SU-DHL-6 (cell line): ENCODE measurements around the gene SLX1A.
"Not testable (repeated sequence)": the region's sequence is repeated elsewhere in the genome, so short reads cannot be mapped to it uniquely, and the experiment has no call there.

ENCODE experiments used
- H2AFZ ChIP-seq: fragments of 200-600 bp; sonication (generic); 2 replicates; pipeline ENCODE4 v1.6.1; 2014; ENCODE audit warnings: low read depth, mild to moderate bottlenecking, moderate library complexity, mixed read lengths, antibody characterized with exemption, low read length; ENCODE audit not compliant: severe bottlenecking
- H3F3A ChIP-seq: fragments of 200-600 bp; shearing (Covaris generic); 2 replicates; pipeline ENCODE4 v1.6.0; 2016; ENCODE audit warnings: antibody characterized with exemption, mild to moderate bottlenecking; ENCODE audit not compliant: insufficient read depth
- H3K27ac ChIP-seq: fragments of 200-600 bp; sonication (generic); 2 replicates; pipeline ENCODE4 v1.5.1; 2016; ENCODE audit warnings: low read depth, mild to moderate bottlenecking, low read length, moderate library complexity, mixed read lengths
- H3K27me3 ChIP-seq: fragments of 200-600 bp; sonication (generic), shearing (Covaris generic); 2 replicates; pipeline ENCODE4 v1.6.0; 2014; ENCODE audit warnings: mild to moderate bottlenecking, low read length
- H3K36me3 ChIP-seq: fragments of 200-600 bp; sonication (generic); 2 replicates; pipeline ENCODE4 v1.6.1; 2014; ENCODE audit warnings: mild to moderate bottlenecking, low read length, mixed read lengths
- H3K4me2 ChIP-seq: fragments of 300-600, 200-600 bp; shearing (Covaris generic), sonication (generic); 2 replicates; pipeline ENCODE4 v1.6.0; 2014; ENCODE audit warnings: low read length, low read depth, mild to moderate bottlenecking; ENCODE audit not compliant: poor library complexity, severe bottlenecking
- H3K4me3 ChIP-seq: fragments of 200-600 bp; sonication (generic); 2 replicates; pipeline ENCODE4 v1.5.1; 2014; ENCODE audit warnings: antibody characterized with exemption, low read length, mild to moderate bottlenecking, mixed read lengths; ENCODE audit not compliant: insufficient read depth, poor library complexity, severe bottlenecking
- H3K79me2 ChIP-seq: fragments of 200-600 bp; sonication (generic); 2 replicates; pipeline ENCODE4 v1.6.1; 2014; ENCODE audit warnings: mild to moderate bottlenecking, low read length, moderate library complexity; ENCODE audit not compliant: insufficient read depth
- H3K9ac ChIP-seq: fragments of 200-600 bp; sonication (generic); 2 replicates; pipeline ENCODE4 v1.7.0; 2014; ENCODE audit warnings: mild to moderate bottlenecking, low read length
- H3K9me2 ChIP-seq: fragments of 200-600 bp; sonication (generic); replicated peaks from 2 replicates; pipeline ENCODE4 v1.6.1; 2014; ENCODE audit warnings: low read length; ENCODE audit not compliant: insufficient read depth
- H3K9me3 ChIP-seq: fragments of 200-600 bp; sonication (generic); 2 replicates; pipeline ENCODE4 v1.6.1; 2014; ENCODE audit warnings: low read length, mixed read lengths; ENCODE audit not compliant: insufficient read depth
- H4K20me1 ChIP-seq: fragments of 200-600 bp; sonication (generic); 2 replicates; pipeline ENCODE4 v1.6.1; 2014; ENCODE audit warnings: low read depth, mild to moderate bottlenecking, antibody characterized with exemption, low read length, moderate library complexity, mixed read lengths

SLX1A gene

GRCh38 chr16:30209032-30209431 is 15.4 kb downstream of the SLX1A start:
- H3K27ac ChIP-seq, H3K4me2 ChIP-seq, H3K79me2 ChIP-seq, H3K9me3 ChIP-seq, H3F3A ChIP-seq, H3K27me3 ChIP-seq, H3K4me3 ChIP-seq, H3K9me2 ChIP-seq, H4K20me1 ChIP-seq, H3K9ac ChIP-seq, H3K36me3 ChIP-seq, H2AFZ ChIP-seq: not testable (repeated sequence)

- H3K36me3 ChIP-seq, H3K4me2 ChIP-seq, H3F3A ChIP-seq: not testable (repeated sequence)
Observed at GRCh38 chr16:30211414-30211813, 17.7 kb downstream of the SLX1A start.

GRCh38 chr16:30217082-30217481 is 23.4 kb downstream of the SLX1A start:
- H3K4me2 ChIP-seq, H2AFZ ChIP-seq, H4K20me1 ChIP-seq, H3K79me2 ChIP-seq, H3K27me3 ChIP-seq, H3K36me3 ChIP-seq, H3K9me2 ChIP-seq, H3K4me3 ChIP-seq, H3K9ac ChIP-seq, H3K9me3 ChIP-seq, H3F3A ChIP-seq: not testable (repeated sequence)
- H3K27ac ChIP-seq, result peak overlapping the region; percentile 65

More at GRCh38 chr16:30211414-30211813, 17.7 kb downstream of the SLX1A start:
- not testable (repeated sequence) for H3K4me3 ChIP-seq, H3K9me3 ChIP-seq, H3K27me3 ChIP-seq, H3K9ac ChIP-seq, H3K9me2 ChIP-seq, H3K79me2 ChIP-seq, H4K20me1 ChIP-seq, H2AFZ ChIP-seq, H3K27ac ChIP-seq
